NCI-H1436 (cell line): ENCODE measurements around the gene IRF1.
"Not testable (repeated sequence)": the region's sequence is repeated elsewhere in the genome, so short reads cannot be mapped to it uniquely, and the experiment has no call there.

Source experiments
- DNase-seq: peaks from one replicate; lab custom pipeline; 2025; lab: John Stamatoyannopoulos, UW

The IRF1 gene

DNA sequence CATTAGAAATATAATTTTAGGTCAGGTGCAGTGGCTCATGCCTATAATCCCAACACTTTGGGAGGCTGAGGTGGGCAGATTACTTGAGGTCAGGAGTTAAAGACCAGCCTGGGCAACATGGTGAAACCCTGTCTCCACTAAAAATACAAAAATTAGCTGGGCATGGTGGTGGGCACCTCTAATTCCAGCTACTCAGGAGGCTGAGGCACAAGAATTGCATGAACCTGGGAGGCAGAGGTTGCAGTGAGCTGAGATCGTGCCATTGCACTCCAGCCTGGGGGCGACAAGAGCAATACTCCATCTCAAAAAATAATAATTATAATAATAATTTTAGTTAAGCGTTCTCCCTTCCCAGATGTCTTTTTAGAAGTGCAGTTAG, 52.3 kb downstream of the IRF1 start:
- DNase-seq = not testable (repeated sequence)

DNA sequence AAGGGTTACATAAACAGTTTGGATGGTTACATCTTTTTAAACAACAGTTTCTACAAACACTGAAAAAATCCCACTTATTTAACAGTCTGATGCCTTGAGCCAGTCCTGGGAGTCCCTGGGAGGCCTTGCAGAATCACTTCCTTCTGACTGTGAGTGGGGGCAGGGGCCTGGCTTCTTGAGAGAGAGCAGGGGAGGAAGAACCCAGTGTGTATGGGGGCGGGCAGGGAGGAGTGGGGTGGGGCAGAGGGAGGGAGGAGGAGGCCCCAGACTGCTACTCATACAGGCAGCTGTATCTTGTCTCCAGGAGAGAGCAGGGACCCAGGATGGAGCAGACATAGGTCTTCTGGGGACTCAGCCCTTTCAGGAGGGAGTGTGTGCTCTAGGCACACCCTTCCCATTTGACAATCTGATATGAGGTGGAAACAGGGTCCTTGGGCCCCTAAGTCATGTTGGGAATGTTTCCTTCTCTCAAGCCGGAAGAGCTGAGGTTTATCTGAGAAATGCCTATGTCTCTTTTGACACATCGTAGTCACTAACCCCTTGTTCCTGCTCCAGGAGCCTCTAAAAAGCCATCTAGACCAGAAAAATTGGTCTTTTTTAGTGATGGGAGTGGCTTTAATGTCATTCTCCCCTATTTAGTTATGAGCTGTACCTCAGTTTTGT, 52.8 kb downstream of the IRF1 start:
- no peak for DNase-seq

DNA sequence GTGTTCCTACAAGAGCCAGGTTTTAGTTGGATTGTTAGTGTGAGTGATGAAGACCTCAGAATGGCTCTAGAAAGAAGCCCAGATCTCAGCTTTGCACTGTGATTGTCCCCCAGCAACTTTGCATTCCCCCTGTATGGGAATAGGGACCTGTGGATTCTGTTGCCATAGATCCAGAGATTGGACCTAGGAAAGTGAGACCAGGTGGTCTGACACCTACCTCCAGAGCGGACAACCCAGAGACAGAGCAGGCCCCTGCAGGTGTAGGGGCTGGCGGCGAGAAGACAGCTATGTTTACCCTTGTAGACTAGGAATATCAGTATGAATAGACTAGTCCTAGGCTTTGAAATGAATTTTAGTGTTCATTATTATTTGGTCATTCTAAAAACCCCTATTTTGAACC, 53.6 kb downstream of the IRF1 start:
- no peak for DNase-seq

DNA sequence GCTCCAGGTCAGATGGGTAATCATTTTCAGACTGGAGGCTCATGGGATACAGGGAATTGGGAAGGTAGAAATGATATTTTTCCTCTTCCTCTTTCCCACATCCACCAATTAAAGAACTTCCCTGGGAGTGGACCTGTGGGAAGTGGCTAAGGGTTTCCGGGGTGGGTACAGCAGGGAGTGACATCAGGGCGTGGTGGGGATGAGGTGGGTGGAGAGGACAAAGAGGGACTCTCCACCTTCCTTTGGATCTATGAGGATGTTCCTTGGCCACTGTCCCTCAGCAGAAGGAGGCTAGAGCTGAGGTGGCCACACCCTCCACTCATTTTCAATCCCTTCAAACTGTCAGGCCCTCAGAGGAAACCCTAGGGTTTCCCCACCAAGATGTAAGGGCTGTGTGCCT, 54.7 kb downstream of the IRF1 start:
- no peak for DNase-seq

DNA sequence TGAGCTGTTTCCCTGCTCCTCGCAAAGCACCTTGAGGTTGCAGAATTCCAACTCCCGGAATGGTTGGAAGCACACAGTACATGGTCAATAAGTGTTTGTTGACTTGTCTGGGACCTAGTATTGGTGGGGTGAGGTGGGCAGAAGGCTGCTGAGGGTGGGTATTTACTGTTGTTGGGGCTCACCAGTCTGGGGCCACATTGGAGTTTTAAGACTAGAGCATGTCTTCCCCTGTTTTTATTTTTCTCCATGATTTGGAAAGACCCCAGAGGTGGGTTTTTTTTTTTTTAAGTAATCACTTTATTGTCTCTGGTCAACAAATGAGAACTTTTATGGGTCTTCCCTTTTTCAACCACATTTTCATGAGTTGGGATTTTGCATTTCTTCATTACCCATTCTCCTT, 55.1 kb downstream of the IRF1 start:
- no peak for DNase-seq

DNA sequence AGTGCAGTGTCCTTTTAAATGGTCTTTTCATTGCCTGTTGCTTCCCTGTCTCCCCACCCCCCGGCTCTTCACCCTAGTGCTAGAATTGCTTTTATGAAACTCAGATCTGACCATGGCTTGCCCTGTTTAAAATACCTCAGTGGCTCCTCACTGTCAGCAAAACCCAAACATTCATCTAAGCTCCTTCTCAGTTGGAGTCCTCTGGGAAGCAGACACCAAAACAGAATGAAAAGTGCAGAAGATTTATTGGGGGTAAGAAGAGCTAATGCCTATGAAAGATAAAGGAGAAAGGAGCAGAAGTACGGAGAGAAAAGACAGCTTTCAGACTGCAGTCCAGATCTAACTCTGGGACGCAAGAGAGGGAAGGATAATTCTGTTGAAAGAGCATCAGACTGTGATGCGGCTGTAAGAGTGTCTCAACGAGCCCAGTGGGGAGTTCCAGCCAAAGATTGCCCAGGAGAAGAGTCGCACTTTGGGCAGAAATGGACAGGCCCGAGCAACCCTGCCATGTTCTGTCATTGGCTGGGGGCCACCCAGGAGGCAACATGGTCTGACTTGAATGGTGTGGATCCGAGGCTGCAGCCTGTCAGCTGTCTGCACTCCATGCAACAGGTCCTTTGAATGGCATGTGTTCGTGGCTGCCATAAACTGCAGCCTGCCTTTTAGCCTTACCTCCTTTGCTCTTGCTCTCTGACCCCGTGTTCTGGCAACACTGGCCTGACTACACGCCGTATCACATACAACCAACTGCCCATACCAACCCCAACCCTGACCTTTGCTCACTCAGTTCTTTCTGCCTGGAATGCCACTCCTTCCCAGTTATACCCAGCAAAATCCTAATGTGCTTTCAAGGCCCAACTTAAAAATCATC, 55.9 kb downstream of the IRF1 start:
- DNase-seq = no peak

DNA sequence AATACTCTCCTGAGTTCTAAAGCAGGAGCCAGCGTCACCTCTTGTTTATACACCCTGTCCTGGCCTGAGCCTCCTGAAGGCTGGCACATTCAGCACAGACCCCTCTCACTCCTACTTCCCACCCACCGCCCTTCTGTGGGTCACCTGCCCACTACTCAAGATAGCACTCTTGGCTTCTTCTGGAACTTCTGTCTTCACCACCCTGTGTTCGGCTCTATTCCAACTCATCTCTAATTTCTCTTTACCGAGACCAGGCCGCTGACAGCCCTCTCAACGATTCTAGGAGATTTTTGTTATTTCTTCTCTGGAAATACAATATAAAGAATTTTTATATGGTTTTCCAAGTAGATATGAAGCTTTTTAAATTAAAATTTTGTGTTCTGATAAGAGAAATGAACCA, 57.4 kb downstream of the IRF1 start:
- no peak for DNase-seq

DNA sequence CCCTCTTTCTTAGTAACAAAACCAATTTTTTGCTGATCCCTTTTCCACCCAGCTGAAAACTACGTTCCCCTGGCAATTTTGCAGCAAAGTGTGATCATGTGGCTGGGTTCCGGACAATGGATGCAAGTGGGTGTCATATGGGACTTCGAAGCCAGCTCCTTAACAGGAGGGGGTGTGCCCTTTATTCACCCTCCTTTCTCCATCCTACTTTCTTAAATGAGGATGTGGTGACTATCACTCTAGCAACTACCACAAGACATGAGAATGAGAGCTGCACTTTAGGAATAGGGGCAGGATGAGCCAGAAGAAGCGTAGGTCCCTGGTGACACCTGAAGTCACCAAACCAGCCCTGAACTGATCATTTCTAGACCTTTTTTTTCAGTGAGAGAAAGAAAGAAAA, 58.9 kb downstream of the IRF1 start:
- DNase-seq = no peak
